Measurements from ENCODE around the gene GPR32. TPM values are rescaled to one million over a fixed set of nuclear protein-coding genes. Genes with fewer than 3 reads are reported as not detected.

Gene GPR32
- total and polyA plus RNA-seq, 2 of the 8 experiments (the other 6 are each of a cell fraction or from before 2014, with no cell fraction given): not detected

GRCh38 chr19:50797781-50798658, 27.8 kb downstream of the GPR32 start:
- Histone ChIP-seq H3K79me1 (ENCODE audit: low read depth, low read length) (peaks cover 14% of the 10 kb centered on the region), H3K23ac (ENCODE audit: insufficient read length) (no peak overlapping the region), H3K4me1 (replicated peaks in 1 of 4; ENCODE audit: control insufficient read depth in 3 of 4, insufficient read depth in 4 of 4, low read length in 3 of 4) (peaks cover 0 to 23% (median 10%) of the 10 kb centered on the region in 4 experiments; a peak in 5 of 7 replicates), H3K79me2 (ENCODE audit: control insufficient read depth in 1 of 2, insufficient read depth in 2 of 2, low read length in 2 of 2) (peaks cover 12 to 31% of the 10 kb centered on the region in 2 experiments), H2BK12ac (ENCODE audit: low read depth, low read length) (no peak overlapping the region), H3K36me3 (ENCODE audit: control insufficient read depth in 2 of 4, insufficient read depth in 4 of 4, low read length in 3 of 4) (peaks cover 32 to 62% (median 50%) of the 10 kb centered on the region in 4 experiments; a peak in 7 of 8 replicates), H4K8ac (ENCODE audit: extremely low read depth, insufficient read depth, low read length) (no peak overlapping the region; the same call in 1 of the 2 replicates), H3K14ac (ENCODE audit: insufficient read length) (no peak overlapping the region), H3K27ac (ENCODE audit: low read depth, low read length) (no peak overlapping the region), H2BK20ac (ENCODE audit: low read length) (no peak overlapping the region), H3K18ac (ENCODE audit: extremely low read depth, low read length) (no peak overlapping the region), H3K23me2 (ENCODE audit: low read depth, low read length) (peaks cover 3% of the 10 kb centered on the region), H2AK5ac (ENCODE audit: low read depth, low read length) (no peak overlapping the region), H4K91ac (replicated peaks; ENCODE audit: insufficient read length, low read length) (no peak overlapping the region), H3K9me3 (ENCODE audit: insufficient read depth in 2 of 2, low read depth in 1 of 2, low read length in 1 of 2) (no peaks in the 10 kb centered on the region), H4K5ac (ENCODE audit: insufficient read length, low read depth, low read length) (no peak overlapping the region), H2BK5ac (ENCODE audit: low read depth, low read length) (no peak overlapping the region), H4K20me1 (replicated peaks in 1 of 2; ENCODE audit: control insufficient read depth in 1 of 2, insufficient read depth in 2 of 2, low read length in 2 of 2) (peaks cover 52 to 56% of the 10 kb centered on the region in 2 experiments), H3K4ac (replicated peaks; ENCODE audit: insufficient read length, low read depth, low read length) (no peak overlapping the region), H2BK120ac (replicated peaks; ENCODE audit: low read depth, low read length) (no peak overlapping the region), H3K9ac (replicated peaks in 1 of 4; ENCODE audit: extremely low read depth in 1 of 4, low read depth in 3 of 4, low read length in 3 of 4) (no peak overlapping the region), H3K56ac (replicated peaks; ENCODE audit: insufficient read length, low read depth, low read length) (no peak overlapping the region), H3K4me2 (ENCODE audit: insufficient read depth in 1 of 2, low read depth in 2 of 2, low read length in 2 of 2) (no peak overlapping the region), H2AFZ (ENCODE audit: low read length) (no peak overlapping the region), H2BK15ac (ENCODE audit: low read length) (no peak overlapping the region), H3K27me3 (replicated peaks in 1 of 4; ENCODE audit: control insufficient read depth in 3 of 4, extremely low read depth in 1 of 4, insufficient read depth in 3 of 4, low read length in 3 of 4) (no peaks in the 10 kb centered on the region), H3K4me3 (ENCODE audit: extremely low read depth in 1 of 4, insufficient read depth in 2 of 4, low read depth in 3 of 4, low read length in 4 of 4) (no peak overlapping the region)
- CTCF ChIA-PET (ENCODE audit: partially characterized antibody): interaction anchor here (0.7 to 1.4 kb wide), 5 partner anchors 16 to 124 kb away, joined by 3 to 6 read pairs (median 3); no protein-coding TSS in a partner anchor
- POLR2A ChIA-PET (ENCODE audit: partially characterized antibody): interaction anchor here (0.7 to 15.0 kb wide), 16 partner anchors 9 to 228 kb away, joined by 3 to 275 read pairs (median 9); partner anchors contain the start of genes CLEC11A, KLK1, KLK15 and KLK3
- 86% methylated on average over 18 of the region's 18 CpGs; no CpG with 5 or more reads in 1 of the 2 experiments for WGBS, 2 experiments (ENCODE audit: extremely low coverage in 1 of 2, insufficient coverage in 1 of 2, insufficient read length in 1 of 2, insufficient replicate concordance in 2 of 2, low coverage in 1 of 2, low lambda C conversion rate in 2 of 2, missing lambda C conversion rate in 1 of 2)
- no peak for TF ChIP-seq GABPA (IDR thresholded peaks at IDR 0.05; ENCODE audit: borderline replicate concordance, insufficient read depth, low read length)
- TF ChIP-seq ASH2L (IDR thresholded peaks at IDR 0.05; ENCODE audit: low read length): no peak
- TF ChIP-seq POLR2AphosphoS5 (IDR thresholded peaks at IDR 0.05; ENCODE audit: low read depth, low read length): peak; percentile 86
- 0 out of 2 replicates have a peak, but pooled peaks have one; percentile 4 for TF ChIP-seq SP1 (IDR thresholded peaks at IDR 0.05; ENCODE audit: low read depth, low read length)
- DNase-seq (ENCODE audit: low read depth in 1 of 2, low spot score in 2 of 2): peak in 1 of 2 experiments; percentile 49
- no peak for FAIRE-seq
